GM19438 (cell line): Measurements from ENCODE around the gene ZSWIM7.
"Not testable (repeated sequence)": the region's sequence is repeated elsewhere in the genome, so short reads cannot be mapped to it uniquely, and the experiment has no call there.

ENCODE experiments used
- ATAC-seq: cut with Tn5 transposase; IDR thresholded peaks from one replicate; pipeline ENCODE4 v1.9.1; 2021; ENCODE audit warnings: low read depth; ENCODE audit not compliant: unreplicated experiment

ZSWIM7 gene

DNA sequence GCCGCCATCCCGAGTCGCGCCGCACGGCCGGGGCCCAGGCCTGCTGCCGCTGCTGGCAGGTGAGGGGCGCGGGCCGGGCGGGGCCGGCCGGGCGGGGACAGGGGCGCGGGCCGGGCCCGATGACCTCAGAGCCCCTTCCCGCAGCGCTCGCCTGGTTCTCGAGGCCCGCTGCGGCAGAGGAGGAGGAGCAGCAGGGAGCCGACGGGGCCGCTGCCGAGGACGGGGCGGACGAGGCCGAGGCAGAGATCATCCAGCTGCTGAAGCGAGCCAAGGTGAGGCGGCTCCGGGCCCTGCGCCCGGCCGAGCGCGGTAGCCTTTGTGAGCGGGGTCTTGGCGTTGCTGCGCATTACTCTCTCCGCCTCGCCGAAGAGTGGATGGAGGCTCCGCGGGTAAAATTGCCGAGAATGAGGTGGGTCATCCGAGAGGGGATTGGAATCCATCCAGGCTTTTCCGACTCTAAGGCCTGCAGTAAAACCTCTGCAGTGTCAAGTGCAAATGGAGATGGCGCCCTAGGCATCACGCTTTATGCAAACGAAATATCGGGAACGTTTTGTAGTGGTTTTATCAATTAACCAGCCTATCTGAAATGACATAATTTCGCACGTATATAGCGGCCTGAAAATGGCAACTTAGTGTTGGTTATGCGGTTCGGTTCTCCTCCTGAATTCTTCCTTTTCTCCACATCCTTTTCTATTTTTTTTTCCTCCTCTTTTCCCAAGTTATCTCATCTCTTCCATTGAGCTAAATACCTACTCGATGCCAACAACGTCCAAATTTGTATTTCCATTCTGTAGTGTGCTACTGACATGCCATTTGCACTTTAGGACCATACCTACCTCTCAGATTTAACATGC, 697 bp upstream of the ZSWIM7 start:
- ATAC-seq = peak; percentile 38

- ATAC-seq = no peak
These were observed 1.4 kb downstream of the ZSWIM7 start for GRCh38 chr17:15998031-15998562.

DNA sequence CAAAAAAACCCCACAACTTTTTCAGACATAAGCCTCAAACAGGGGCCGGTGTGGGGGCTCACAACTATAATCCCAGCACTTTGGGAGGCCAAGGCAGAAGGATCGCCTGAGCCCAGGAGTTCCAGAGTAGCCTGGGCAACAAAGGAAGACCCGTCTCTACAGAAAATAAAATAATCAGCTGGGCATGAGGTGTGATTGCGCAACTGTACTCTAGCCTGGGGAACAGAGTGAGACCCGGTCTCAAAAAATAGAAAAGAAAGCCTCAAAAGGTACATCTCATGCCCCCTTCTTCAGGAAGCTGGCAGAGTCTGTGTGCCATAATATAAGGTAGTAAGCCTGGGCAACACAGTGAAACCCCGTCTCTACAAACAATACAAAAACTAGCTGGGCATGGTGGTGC, 3.2 kb downstream of the ZSWIM7 start:
- ATAC-seq = no peak

DNA sequence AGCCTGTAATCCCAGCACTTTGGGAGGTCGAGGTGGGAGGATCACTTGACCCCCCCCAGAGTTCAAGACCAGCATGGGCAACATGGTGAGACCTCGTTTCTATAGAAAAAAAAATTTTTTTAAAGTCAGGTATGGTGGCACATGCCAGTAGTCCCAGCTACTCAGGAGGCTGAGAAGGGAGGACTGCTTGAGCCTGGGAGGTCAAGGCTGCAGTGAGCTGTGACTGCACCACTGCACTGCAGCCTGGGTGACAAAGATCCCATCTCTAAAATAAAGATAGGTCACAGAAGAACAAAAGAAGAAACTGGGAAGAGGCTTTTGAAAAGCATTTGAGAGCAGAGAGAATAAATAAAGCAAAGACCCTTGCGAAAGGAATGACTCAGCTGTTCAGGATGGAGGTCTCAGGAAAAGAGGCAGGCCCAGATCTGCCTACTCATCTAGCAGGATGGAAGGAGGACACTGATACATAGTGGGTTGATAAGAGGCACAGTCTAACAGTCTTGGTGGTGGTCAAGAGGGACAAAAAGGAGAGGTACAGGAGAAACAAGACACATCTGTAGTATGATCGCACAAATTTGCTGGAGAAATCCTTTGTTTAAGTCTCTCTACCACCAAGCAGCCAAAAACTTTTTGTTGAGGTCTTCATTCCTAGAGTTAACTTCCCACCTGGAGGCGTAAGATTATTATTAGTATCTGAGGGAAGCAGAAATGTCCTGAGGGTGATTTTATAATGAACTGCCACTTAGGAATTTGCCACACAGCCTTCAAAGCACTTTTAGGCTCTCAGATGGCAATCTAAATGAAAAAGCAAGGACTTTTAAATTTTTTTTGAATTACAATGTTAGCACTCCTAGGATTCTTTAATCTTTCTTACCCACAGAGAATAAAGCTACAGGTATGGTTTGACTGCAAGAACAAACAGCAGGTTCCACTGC, 17.6 kb downstream of the ZSWIM7 start:
- ATAC-seq = no peak

DNA sequence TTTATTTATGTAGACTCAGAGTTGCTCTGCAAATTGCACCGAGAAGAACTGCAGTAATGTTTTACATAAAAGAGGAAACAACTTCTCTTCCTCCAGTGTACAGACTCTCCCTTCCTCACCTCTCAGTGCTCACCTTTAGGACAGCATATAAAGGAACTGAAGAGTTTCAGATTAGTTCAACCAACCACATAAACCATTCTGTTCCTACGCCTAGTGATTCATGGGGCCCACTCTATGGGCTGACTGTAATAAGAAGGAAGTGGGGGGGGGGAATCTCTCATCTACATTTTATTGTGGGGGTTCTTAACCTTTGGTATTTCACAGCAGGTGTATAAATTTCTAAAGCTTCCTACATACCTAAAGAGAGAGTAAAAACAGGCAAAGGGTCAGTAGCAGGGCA, 18.3 kb downstream of the ZSWIM7 start:
- ATAC-seq = peak; percentile 87

DNA sequence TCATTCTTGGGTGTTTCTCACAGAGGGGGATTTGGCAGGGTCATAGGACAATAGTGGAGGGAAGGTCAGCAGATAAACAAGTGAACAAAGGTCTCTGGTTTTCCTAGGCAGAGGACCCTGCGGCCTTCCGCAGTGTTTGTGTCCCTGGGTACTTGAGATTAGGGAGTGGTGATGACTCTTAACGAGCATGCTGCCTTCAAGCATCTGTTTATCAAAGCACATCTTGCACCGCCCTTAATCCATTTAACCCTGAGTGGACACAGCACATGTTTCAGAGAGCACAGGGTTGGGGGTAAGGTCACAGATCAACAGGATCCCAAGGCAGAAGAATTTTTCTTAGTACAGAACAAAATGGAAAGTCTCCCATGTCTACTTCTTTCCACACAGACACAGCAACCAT, 20.5 kb downstream of the ZSWIM7 start:
- not testable (repeated sequence) for ATAC-seq

- no peak for ATAC-seq
These were observed 20.9 kb downstream of the ZSWIM7 start for GRCh38 chr17:15978606-15979005.

DNA sequence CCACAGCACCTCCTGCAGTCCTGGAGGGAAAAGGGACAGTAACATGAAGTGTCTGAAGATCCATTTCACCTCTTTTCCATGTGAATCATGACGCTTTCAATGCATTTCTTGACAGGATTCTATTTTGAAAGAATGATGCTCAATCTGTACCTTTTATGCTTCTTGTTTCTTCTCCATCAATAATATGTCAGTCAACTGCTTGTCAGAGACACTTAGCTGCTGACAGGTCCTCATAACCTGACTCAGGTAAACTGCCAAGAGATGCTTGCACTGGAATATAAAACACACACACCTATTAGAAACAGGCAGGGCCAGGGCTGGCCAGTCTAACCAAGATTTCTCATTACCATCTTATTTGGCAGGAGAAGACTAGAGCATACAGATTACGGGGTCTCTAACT, 21.6 kb downstream of the ZSWIM7 start:
- ATAC-seq = no peak

GRCh38 chr17:15973834-15974233, 25.7 kb downstream of the ZSWIM7 start:
- ATAC-seq = no peak

DNA sequence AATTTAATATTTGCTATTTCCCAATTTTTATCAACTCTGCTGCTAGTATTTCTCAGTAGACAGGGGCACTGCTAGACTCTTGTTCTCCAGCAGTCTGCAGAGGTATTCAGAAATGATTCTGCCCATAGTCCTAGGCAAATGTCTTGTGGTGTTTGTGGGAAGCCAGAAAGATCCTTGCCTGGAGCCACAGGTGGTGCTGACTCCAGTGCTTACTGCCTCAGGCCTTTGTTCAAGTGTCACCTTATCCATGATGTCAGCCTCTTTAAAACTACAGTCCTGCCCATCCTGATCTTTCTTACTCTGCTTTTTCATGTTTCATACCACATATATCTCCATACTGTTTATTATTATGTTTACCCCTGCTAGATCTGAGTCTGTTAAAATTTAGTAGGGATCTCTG, 26.5 kb downstream of the ZSWIM7 start:
- no peak for ATAC-seq

GRCh38 chr17:15972497-15972951, 27.0 kb downstream of the ZSWIM7 start:
- ATAC-seq = no peak

GRCh38 chr17:15971882-15972281, 27.6 kb downstream of the ZSWIM7 start:
- ATAC-seq = no peak

DNA sequence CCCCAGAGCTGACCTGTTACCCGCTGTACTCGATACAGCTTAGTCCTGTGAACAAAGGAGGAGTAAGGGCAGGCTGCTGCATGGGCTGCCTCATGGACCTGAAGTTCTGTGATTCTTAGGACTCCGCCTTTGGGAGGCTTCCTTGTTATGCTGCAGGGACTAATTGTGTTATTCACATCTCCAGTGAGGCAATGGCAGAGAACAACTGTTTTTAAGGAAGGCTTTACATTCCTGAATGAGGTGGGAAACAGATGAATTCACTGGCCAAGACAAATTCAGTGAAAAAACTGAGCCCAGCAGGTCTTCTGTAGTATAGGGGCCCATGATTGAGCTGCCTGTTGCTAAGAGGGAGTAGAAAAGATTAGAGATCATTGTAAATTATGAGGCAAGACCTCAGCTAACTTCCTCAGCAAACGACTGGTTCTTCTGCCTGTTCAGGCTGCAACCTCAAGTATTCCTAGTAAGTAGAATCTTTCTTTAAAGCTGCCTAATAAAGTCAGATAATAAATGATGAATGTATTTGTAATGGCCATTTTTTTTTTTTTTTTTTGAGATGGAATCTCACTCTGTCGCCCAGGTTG, 28.3 kb downstream of the ZSWIM7 start:
- no peak for ATAC-seq

GRCh38 chr17:15970500-15970899, 29.0 kb downstream of the ZSWIM7 start:
- no peak for ATAC-seq

GRCh38 chr17:15969463-15969862, 30.0 kb downstream of the ZSWIM7 start:
- ATAC-seq = no peak

DNA sequence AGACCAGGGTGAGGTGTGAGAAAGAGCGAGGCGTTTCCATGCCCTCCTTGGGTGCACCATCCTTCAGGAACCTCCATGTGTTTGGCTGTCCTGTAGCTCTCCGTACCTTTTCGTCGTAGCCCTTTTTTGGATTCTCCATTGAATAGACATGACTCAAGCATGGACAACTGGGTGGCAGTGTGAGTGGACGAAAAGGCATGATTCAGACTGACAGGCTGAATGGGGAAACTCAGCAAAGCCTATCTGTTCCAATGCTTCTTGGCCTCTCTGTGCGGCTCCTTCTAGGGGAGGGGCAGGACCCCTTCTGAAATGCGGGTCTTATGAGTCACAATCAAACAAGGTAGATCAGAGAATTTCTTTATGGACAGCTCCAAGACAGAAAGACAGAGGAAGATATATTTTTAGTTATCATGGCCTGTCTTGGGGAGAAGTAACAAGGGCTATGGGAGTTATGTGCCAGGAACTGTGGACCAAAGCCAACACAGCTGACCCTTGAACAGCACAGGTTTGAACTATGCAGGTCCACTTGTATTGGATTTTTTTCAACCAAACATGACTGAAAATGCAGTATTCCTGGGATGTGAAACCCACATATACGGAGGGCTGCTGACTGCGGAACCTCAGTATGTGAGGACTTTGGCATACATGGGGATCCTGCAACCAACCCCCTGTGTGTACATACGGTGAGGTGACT, 31.7 kb downstream of the ZSWIM7 start:
- ATAC-seq = no peak

GRCh38 chr17:15966879-15967248, 32.6 kb downstream of the ZSWIM7 start:
- ATAC-seq = no peak

DNA sequence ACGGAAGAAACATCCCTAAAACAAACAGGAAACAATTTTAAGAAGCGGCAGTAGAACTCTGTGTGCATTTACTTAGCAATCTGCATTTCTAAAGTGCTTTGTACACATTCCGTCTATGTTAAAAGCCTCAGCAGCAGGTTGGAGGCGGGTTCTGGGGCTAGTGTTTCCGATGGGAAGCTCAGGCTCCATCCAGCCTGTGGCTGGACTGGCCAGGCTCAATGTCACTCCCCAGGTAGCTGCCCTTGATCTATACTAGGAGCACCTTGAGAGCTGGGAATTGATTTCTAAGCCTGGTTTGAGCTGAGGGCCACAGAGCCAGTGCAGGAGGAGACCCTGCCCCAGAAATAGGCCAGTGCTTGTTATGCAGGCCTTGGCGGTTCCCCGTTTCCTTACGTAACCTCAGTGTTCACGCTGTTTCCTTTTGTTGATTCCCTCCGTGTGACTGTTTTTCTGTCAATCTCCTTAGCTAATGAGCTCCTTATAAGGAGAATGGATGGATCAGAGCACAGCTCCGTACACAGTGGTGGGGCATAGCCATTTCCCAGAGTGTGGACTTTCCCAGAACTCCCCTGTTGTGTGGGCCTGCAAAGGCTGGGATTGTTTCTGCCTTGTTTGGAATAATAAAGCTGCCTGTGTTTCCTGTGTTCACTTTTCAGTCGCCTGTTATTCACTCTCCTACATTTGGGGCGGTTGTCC, 33.2 kb downstream of the ZSWIM7 start:
- no peak for ATAC-seq

DNA sequence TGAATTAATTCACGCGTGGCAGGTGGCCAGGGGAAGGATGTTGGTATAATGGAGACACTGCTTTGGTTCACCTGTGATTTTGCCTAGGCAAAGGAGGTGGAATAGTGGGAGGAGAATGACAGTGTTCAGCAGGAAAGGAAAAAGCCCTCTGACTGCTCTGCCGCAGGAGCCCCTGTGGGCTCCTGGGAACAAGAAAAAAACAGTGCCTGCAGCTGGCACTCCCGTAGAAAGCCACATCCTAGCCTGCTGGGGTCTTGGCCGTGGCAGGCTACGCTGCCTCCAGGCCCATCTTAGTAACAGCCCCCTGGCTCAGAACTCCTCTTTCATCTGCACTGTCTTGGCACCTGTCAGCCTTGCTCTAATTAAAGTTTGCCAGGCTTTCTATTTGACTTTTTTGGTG, 34.0 kb downstream of the ZSWIM7 start:
- no peak for ATAC-seq

DNA sequence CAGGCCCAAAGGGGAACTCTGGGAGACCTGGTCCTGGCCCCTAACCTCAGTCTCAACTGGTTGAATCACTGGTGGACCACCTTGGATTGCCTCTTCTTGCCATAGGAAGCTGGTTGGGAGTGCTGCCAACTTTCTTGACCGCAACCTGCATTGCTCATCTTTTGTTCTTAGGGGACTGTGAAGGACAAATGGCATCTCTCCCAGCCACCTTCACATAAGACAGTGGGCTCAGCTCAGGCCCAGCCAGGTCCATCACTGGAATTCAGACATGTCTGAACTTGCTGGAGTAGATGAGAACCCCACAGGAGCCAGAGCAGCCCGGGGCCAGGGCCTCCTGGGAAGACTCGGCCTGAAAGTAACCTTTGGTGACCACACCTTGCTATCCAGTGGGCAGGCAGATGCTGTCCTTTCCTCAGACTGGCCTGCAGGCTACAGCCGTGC, 35.8 kb downstream of the ZSWIM7 start:
- ATAC-seq = no peak
